ENCODE results near the gene NRN1. TPM values are rescaled to one million over a fixed set of nuclear protein-coding genes. Genes with fewer than 3 reads are reported as not detected.
"Not testable (repeated sequence)": the region's sequence is repeated elsewhere in the genome, so short reads cannot be mapped to it uniquely, and the experiment has no call there.

NRN1 gene
- total RNA-seq, 4 donors from 2014 or later, result 0.19 to 7.1 (median 3.7) TPM

DNA sequence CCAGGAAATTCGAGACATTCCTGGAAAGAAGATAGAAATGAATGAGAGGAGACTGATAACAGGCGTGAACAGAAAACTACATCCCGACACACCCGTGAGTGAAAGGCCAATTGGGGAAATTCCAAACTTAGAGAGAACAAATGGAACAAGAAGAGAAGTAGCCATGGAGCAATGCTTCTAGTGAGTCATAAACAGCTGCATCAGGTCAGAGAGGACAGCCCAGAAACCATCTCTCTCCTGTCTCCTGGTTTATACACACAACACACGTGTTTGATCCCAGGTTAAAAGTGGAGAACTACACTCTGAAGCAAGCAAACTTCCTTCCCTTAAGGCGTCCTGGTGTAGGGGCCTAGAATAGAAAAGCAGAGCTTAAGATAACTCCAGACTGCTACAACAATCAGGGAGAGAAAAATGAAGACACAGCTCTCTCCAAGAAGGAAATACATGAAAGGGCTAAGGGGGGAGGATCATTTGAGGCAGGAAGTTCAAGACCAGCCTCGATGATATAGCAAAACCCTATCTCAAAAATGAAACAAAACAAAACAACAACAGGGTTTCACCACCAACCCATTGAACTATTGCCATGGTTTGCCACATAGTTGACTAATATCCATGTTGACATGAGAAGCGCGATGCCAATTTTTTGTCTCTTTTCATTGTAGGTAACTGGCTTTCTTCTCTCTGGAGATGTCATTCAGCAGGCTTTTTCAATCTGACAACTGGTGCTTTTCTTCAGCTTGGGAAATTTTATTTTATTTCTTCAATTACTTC, 26.9 kb downstream of the NRN1 start:
- H3K4me1 ChIP-seq, result no peaks in the 10 kb centered on the region
- TF ChIP-seq, protein P1, sequence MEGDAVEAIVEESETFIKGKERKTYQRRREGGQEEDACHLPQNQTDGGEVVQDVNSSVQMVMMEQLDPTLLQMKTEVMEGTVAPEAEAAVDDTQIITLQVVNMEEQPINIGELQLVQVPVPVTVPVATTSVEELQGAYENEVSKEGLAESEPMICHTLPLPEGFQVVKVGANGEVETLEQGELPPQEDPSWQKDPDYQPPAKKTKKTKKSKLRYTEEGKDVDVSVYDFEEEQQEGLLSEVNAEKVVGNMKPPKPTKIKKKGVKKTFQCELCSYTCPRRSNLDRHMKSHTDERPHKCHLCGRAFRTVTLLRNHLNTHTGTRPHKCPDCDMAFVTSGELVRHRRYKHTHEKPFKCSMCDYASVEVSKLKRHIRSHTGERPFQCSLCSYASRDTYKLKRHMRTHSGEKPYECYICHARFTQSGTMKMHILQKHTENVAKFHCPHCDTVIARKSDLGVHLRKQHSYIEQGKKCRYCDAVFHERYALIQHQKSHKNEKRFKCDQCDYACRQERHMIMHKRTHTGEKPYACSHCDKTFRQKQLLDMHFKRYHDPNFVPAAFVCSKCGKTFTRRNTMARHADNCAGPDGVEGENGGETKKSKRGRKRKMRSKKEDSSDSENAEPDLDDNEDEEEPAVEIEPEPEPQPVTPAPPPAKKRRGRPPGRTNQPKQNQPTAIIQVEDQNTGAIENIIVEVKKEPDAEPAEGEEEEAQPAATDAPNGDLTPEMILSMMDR (IDR thresholded peaks at IDR 0.05), result no peak
- TF ChIP-seq POLR2A (IDR thresholded peaks at IDR 0.05), result no peak
- no peak for DNase-seq
- WGBS, 2 donors, result 40 to 41% methylated on average over 9 of the region's 9 CpGs
- peaks cover 0 to 41% (median 0%) of the 10 kb centered on the region in 4 donors for H3K27me3 ChIP-seq
- intact Hi-C loops (cut with DNase I), result no loop called here
- no peak overlapping the region for H3K27ac ChIP-seq
- no peaks in the 10 kb centered on the region for H3K36me3 ChIP-seq
- H3K4me3 ChIP-seq, result no peak overlapping the region
- no peaks in the 10 kb centered on the region for H3K9me3 ChIP-seq

DNA sequence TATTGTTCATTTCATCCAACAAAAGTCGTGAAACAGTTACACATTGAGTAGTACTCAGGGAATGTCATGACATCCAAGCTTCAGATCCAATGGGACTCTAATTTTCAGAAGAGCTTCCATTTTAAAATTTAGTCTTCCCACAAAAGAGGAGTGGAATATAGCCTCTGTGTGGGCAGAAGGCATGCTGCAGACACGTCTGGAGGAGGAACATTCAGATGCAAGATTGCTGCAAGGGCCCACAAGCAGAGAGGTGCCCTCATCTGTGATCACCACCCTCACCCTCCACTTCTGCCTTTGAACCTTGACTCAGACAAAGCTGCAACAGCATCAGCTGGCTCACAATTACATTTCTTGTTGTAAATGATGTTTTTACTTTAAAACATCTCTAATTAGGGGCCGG, 29.9 kb downstream of the NRN1 start:
- Histone ChIP-seq H3K4me3 (no peak overlapping the region), H3K36me3 (no peaks in the 10 kb centered on the region), H3K27me3 (peaks cover 0 to 24% (median 0%) of the 10 kb centered on the region in 4 donors), H3K9me3 (no peaks in the 10 kb centered on the region), H3K27ac (no peak overlapping the region), H3K4me1 (no peaks in the 10 kb centered on the region)
- intact Hi-C loops (cut with DNase I), result no loop called here
- DNase-seq, result no peak
- no peak for TF ChIP-seq POLR2A (IDR thresholded peaks at IDR 0.05)
- TF ChIP-seq, protein P1 (IDR thresholded peaks at IDR 0.05), result no peak
- 70 to 75% methylated on average over 3 of the region's 3 CpGs for WGBS, 2 donors

DNA sequence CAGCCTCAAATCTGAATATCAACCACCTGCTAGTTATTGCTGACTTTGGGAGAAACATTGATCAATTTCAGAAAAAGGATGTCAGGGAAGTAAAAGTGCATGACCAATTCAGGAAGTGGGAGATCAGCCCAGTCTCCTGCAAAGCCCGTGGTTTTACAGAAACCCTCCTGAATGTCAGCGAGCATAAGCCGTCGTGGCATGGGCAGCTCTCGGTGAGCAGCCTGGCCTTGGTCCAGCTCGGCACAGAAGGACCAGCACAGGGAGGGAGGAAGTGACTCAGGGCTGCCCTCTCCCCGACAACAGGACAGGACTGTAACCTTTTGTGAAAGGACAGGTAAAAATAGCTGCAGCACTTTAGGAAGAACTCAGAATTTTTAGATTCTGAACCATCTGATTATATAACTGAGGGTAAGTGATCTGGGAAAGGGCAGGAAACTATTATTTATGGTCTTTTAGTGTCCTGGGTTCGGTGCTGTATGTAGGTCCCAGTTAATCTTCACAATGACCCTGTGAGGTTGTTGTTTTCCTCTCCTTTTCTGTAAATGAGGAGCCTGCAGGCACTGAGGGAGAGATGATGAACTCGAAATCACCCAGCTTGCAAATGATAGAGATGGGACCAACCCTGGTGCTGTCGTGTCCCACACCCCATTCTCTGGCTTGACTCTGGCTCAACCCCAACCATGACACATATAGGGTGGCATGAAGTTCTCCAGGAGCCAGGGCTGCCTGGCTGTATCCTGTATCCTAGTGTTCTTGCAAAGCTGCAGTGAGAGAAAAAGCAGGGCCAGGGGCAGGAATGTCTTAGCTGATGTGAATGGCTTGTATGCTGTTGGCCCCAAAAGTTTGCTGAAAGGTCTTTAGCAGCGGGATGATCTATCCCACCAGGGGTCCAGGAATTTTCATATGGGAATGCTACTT, 37.6 kb downstream of the NRN1 start:
- TF ChIP-seq, protein P1 (IDR thresholded peaks at IDR 0.05), result no peak
- peaks cover 0 to 22% (median 0%) of the 10 kb centered on the region in 4 donors for H3K27me3 ChIP-seq
- no peaks in the 10 kb centered on the region for H3K9me3 ChIP-seq
- WGBS, 2 donors, result 28 to 31% methylated on average over 9 to 10 of the region's 11 CpGs
- no peak for DNase-seq
- H3K4me1 ChIP-seq, result peaks cover 0 to 7% (median 0%) of the 10 kb centered on the region in 3 donors
- intact Hi-C loops (cut with DNase I), result no loop called here
- H3K4me3 ChIP-seq, result no peak overlapping the region
- no peaks in the 10 kb centered on the region for H3K36me3 ChIP-seq
- no peak overlapping the region for H3K27ac ChIP-seq

DNA sequence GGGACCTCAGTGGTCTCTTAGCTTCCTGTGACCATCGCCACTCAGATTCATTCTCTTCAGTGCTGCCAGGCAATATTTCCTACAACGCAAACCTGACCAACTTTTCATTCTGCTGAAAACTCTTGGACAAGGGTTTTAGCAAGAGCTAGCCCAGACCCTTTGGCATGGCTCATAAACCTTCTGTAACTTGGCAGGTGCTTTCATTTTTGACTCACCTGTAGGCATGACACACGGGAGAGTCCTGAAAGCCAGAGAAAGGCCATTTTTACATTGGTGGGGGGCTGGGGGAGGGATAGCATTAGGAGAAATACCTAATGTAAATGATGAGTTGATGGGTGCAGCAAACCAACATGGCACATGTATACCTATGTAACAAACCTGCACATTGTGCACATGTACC, 38.7 kb downstream of the NRN1 start:
- H3K27ac ChIP-seq; H3K4me3 ChIP-seq; intact Hi-C loops (cut with DNase I); DNase-seq; H3K36me3 ChIP-seq; H3K9me3 ChIP-seq; H3K4me1 ChIP-seq: not testable (repeated sequence)
- H3K27me3 ChIP-seq, result peaks cover 0 to 16% (median 0%) of the 10 kb centered on the region in 4 donors
- WGBS, 2 donors, result 67 to 72% methylated on average over 3 of the region's 3 CpGs

DNA sequence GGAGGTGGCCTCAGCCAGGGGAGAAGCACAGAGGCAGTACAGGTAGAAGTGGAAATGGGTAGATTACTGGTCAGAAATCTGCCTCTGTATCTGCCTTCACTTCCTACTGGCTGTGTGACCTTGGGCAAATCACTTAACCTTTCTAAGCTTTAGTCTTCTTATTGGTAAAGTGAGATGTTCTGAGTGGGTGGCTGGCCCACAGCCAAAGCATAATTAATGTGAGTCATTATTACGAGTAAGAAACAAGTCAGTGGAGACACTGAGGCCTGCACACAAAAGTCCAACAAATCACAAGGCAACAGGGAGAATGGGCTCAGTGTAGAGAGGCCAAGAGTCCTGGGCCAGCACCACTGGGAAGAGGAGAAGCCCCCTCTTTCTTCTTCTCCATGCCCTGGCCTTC, 39.1 kb downstream of the NRN1 start:
- peaks cover 0 to 16% (median 0%) of the 10 kb centered on the region in 4 donors for H3K27me3 ChIP-seq
- TF ChIP-seq, protein P1 (IDR thresholded peaks at IDR 0.05), result no peak
- TF ChIP-seq POLR2A (IDR thresholded peaks at IDR 0.05), result no peak
- no peak overlapping the region for H3K27ac ChIP-seq
- peaks cover 0 to 7% (median 0%) of the 10 kb centered on the region in 3 donors for H3K4me1 ChIP-seq
- no peaks in the 10 kb centered on the region for H3K36me3 ChIP-seq
- no peak for DNase-seq
- no peak overlapping the region for H3K4me3 ChIP-seq
- 25 to 42% methylated on average over 1 of the region's 1 CpG for WGBS, 2 donors
- no peaks in the 10 kb centered on the region for H3K9me3 ChIP-seq
- intact Hi-C loops (cut with DNase I), result no loop called here

Measured in esophagus squamous epithelium (tissue), 5 donors.